NCI-H69 (cell line): ENCODE data around the gene EPB41L4A.
"Not testable (repeated sequence)": the region's sequence is repeated elsewhere in the genome, so short reads cannot be mapped to it uniquely, and the experiment has no call there.

Experiments used
- DNase-seq: peaks from one replicate; lab custom pipeline; 2025; lab: John Stamatoyannopoulos, UW

EPB41L4A gene

GRCh38 chr5:112208195-112208594 is 210.9 kb downstream of the EPB41L4A start:
- not testable (repeated sequence) for DNase-seq

GRCh38 chr5:112205846-112206245 is 213.2 kb downstream of the EPB41L4A start:
- peak; percentile 9 for DNase-seq

GRCh38 chr5:112203229-112203628 is 215.8 kb downstream of the EPB41L4A start:
- DNase-seq = no peak

- DNase-seq = no peak
Observed at GRCh38 chr5:112202694-112203093, 216.4 kb downstream of the EPB41L4A start.

GRCh38 chr5:112201141-112201540 is 217.9 kb downstream of the EPB41L4A start:
- no peak for DNase-seq

- DNase-seq = no peak
Observed at GRCh38 chr5:112200131-112200530, 218.9 kb downstream of the EPB41L4A start.

- DNase-seq = no peak
Observed at GRCh38 chr5:112196584-112196983, 222.5 kb downstream of the EPB41L4A start.

- no peak for DNase-seq
Observed at GRCh38 chr5:112195924-112196323, 223.2 kb downstream of the EPB41L4A start.

- DNase-seq = no peak
Observed at GRCh38 chr5:112192866-112193265, 226.2 kb downstream of the EPB41L4A start.

GRCh38 chr5:112192072-112192471 is 227.0 kb downstream of the EPB41L4A start:
- DNase-seq = no peak

- DNase-seq = no peak
Observed at GRCh38 chr5:112189391-112189790, 229.7 kb downstream of the EPB41L4A start.

- DNase-seq = peak; percentile 69
Observed at GRCh38 chr5:112186401-112186990, 232.6 kb downstream of the EPB41L4A start.

GRCh38 chr5:112183874-112184273 is 235.2 kb downstream of the EPB41L4A start:
- DNase-seq = no peak

GRCh38 chr5:112183103-112183711 is 235.9 kb downstream of the EPB41L4A start:
- DNase-seq = peak; percentile 79

GRCh38 chr5:112179290-112179689 is 239.8 kb downstream of the EPB41L4A start:
- DNase-seq = no peak

- peak; percentile 83 for DNase-seq
Observed at GRCh38 chr5:112174959-112175594, 244.0 kb downstream of the EPB41L4A start.

GRCh38 chr5:112165897-112166737 is 253.0 kb downstream of the EPB41L4A start:
- no peak for DNase-seq

- no peak for DNase-seq
Observed at GRCh38 chr5:112165399-112165798, 253.7 kb downstream of the EPB41L4A start.

GRCh38 chr5:112163435-112163834 is 255.6 kb downstream of the EPB41L4A start:
- no peak for DNase-seq

GRCh38 chr5:112161392-112161748 is 257.7 kb downstream of the EPB41L4A start:
- DNase-seq = peak; percentile 41

- DNase-seq = peak; percentile 94
Observed at GRCh38 chr5:112160652-112161391, 258.3 kb downstream of the EPB41L4A start.

- no peak for DNase-seq
Observed at GRCh38 chr5:112159435-112159834, 259.6 kb downstream of the EPB41L4A start.
